AG20443 (cell line): Measurements from ENCODE around the gene CEACAM21.
A peak's percentile ranks its signal among the peaks of the same experiment; 100 is the strongest.

Experiments
- DNase-seq: peaks from one replicate; pipeline ENCODE4 v3.0.0; 2012; ENCODE audit warnings: low spot score, mixed read lengths

Gene CEACAM21

DNA sequence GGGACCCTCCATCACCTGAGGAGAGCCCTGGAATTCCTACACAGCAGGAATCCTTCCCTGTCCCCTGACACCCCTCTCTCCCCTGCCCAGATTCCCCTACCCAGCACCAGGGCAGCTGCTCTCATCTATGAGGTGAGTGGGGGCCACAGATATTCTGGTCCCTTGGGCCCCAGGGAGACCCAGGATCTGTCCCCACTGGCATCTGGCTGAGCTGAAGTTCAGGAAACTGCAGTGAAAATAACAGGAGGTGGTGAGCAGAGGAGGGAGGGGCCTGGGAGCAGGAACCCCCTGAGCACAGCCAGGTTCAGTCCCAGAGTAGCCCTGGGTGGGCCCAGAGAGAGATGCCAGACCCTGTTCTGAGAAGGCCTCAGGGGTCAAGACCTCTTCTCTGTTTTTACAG, 10.1 kb downstream of the CEACAM21 start:
- no peak for DNase-seq

DNA sequence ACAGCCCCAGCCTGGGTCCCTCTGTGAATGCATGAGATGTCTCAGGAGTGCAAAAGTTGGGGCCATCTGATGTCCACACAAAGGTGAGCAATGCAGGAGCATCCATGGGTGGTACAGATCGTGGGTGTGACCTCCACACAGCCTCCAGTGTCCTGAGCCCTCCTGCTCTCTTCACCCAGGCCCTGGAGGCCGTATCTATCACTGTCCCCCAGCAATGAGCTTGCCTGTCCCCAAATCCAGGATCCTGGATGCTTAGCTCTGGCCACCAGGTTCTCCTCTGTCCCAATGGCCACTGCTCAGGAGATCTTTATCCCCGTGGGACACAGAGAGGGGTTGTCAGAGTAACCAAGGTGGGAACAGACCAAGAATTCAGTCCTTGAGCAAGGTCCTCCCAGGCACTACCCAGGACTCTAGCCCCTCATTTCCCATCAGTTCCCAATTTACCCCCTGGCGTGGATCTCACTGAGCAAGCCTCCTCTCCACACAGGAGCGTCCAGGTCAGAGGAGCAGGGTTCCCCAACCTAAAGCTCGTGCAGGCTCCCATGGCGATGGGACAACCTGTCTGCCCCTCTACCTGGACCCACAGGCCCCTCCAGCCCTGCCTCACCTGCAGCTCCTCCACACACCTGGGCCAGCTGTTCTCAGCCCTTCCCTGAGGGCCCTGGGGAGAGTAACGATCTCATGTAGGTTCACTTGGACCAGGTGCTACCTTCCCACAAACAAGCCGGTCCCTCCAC, 11.3 kb downstream of the CEACAM21 start:
- no peak for DNase-seq

DNA sequence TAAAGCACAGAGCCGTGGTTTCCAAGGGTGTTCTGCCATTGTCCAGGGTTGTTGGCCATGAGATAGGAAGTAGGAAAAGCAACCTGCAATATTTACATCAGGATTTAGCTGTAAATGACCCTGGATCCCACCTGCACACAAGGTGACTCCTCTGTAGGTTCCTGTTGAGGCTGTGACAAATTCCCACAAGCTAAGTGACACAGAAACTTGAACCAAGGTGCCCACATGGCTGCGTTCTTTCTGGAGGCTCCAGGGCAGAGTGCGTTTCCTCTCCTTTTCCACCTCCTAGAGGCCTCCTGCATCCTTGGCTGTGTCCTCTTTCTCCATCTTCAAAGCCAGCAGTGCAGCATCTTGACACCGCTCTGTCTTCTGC, 11.9 kb downstream of the CEACAM21 start:
- DNase-seq, result no peak

DNA sequence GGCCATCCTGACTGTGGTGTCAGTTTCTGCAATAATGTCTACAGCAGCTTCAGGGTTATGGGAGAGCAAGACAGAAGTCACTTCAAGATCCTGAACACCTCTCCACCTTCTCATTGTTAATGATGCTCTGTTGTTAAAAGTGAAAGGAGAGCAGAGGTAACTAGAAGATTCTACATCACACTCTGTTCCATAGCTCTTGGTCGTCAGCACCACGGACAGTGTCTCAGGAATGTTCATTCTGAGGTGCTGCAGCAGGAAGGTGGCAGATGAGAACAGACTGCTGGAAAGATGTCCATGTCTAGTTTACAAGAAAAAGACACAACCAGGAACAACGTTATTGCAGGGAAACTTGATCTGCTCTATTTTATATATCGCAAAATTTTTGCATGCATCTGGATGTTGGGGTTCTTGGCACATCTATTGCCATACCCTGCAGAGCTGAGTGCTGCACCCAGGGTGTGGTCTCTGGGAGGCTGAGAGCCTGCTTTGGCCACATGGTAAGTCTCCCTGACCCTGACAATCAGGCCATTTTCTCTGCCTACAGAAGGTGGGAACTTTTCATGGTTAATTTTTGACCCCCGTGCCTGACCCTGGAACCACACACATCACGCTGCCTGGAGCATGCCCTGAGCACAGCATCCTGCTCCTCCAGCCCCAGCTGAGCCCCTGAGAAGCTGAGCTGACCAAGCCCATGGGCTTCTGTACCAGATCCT, 12.7 kb downstream of the CEACAM21 start:
- DNase-seq, result peak; percentile 61

DNA sequence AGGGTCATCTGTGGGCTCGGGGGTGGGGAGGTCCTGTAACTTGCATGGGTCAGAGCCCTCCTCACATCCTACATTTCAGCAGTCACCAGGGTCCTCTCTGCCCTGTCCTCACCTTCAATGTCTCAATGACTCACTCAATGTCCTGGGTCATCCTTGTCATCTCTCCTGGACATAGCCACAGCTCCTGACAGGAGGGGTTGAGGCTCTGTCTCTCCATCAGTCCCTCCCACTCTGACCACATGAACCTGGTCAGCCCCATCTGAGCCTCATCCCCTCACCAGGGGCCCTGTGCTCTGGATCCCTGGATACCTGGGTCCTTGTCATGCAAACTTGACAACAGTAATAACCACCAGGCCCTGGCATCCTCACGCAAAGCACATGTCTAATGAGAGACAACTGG, 13.4 kb downstream of the CEACAM21 start:
- no peak for DNase-seq

DNA sequence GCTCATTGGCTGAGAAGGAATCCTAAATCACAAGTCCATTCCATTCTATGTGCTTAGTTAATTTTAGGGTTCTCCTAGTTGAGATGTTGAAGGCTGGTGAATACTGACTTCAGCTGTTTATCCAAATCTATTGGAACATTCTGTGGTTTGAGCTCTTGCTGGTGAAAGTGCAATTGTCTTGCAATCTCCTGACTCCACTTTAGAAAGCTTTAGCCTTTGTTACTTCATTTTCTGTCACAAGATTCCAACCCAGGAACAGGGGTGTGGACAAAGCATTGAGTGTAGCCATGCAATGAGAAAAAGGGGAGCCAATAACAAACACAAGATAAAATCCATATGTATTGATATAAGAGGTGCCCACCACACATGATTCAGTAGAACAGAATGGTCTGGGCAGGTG, 15.0 kb downstream of the CEACAM21 start:
- DNase-seq, result no peak

DNA sequence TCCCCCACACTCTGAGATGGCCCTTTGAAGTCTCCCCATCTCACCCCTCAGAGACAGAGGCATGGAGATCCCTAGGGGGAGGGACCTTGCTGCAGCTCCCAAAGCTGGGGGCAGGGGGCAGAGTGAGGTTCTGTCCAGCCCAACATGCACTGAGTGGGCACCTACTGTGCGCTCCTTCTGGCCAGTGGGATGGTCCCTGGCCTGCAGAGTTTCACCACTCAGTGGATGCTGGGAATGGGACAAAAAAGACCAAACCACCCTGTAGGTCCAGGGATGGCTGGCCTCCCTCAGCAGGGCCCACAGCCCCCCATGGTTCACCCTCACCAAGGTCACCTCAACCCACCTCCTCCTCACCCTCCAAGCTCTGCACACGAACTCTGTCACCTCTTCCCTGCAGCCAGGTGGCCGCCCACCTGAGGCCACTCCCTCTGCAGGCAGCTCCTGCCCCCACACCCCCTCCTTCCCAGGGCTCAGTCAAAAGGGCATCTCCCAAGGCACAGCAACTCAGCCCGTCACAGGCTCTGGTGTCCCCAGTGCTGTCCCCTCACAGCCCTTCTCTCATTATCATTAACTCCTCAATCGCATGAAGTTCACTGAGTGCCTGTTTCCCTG, 16.1 kb downstream of the CEACAM21 start:
- DNase-seq, result no peak

DNA sequence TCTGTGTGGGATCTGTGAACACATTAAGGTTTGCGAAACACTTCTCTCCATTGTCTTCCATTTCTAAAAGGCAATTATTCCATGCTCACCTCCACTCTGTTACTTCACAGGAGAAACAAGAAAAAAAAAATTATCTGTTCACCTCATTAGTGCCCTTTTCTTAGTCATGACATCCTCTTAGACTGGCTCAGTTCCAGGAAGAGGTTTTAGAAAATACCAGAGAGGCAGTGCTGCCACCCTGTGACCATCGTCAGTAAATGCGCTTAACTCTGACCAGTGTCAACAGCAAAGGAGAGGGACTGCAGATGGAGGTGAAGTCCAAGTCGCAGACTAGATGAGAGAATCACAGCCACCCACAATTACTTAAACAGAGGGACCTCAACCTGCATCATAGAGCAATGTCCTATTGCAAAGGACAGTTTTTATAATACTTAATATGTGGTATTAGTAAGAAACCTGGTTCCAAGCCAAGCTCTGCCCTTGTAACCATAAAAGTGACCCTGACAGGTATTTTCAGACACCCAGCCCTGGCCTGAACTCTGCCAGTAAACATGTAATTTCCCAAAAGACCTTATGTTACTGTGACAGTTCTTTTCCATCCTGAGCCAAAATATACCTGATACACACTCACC, 19.4 kb downstream of the CEACAM21 start:
- peak; percentile 66 for DNase-seq

DNA sequence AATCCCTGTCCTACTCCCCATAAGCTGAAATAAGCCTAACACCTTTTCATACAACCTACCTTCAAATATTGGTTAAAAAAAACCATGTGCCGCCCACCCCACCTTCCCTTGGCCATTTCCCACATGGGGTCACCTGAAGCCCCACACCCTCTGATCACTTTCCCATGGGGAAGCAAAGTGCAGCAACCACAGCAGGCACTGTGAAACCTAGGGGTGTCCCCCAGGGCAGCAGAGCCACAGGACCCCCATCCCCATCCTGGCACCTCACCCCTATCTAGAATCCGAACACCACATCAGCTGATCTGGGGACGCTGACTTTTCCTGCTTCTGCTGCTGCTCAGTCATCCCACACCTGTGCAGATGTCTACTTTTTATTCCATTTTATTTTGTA, 19.9 kb downstream of the CEACAM21 start:
- DNase-seq, result no peak

DNA sequence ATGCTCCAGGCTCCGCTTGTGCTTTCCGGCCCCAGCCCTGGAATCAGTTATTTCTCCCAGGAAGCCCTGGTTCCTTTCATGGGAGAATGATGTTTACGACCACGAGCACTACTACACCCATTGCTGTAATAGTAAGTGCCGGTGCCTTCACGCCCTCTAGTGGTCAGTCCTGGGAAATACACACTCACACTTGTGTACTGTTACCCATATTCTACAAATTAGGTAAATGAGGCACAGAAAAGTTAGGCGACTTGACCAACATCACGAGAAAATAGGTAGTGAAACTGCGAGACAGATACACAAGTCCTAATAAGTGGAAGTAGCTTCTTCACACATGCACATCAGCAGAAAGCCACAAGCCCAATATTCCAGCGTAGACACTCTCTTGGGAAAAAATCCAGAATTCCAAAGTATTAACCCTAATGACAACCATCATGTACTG, 21.7 kb downstream of the CEACAM21 start:
- peak; percentile 82 for DNase-seq

DNA sequence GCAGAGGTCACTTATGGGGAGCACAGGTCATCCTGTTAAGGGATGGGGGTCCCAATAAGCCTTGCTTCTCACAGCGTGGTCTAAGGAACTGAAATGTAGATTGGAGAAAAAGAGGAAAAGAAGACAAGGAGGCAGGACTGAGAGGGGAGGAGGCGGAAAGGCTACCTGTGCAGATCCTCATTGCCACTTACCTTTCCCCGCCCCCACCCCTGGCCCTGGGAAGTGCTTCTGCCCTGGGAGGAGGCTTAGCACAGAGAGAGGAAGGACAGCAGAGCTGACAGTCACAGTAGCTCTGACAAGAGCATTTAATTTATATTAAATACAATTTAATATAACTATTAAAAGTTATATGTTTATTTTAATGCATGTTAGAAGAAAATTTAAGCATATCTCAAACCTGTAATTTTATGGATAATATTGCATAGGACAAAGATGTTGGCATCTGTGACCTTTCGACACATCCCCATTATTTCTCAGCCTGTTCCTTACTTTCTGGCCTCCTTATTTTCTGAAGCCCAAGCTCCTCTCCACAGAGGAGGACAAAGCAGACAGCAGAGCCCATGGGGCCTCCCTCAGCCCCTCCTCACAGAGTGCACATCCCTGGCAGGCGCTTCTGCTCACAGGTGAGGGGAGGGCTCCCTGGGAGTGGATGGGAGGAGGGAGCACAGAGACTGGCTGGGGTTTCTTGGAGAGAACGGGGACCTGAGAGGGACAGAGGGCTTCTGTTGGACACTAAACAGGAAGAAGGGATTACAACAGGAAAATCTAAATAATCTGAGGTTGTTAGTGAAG, 23.4 kb downstream of the CEACAM21 start:
- no peak for DNase-seq

DNA sequence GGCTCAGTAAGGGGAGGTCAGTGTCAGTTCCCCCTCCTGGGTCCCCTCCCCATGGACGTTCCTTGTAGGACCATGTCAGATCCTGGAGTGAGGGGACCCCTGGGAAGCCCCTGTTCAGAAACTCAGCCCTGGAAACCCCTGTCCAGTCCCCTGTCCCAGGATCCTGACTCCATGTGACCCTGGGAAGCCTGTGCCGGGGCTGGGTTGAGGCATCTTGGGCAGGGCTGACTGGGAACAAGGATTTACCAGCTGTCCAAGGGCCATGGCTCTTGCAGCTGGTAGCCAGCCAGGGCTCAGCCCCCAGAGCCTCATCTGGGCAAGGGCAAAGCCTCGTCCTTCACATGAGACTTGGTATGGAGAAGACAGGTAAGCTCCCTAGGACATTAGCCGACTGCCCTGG, 25.8 kb downstream of the CEACAM21 start:
- DNase-seq, result no peak

DNA sequence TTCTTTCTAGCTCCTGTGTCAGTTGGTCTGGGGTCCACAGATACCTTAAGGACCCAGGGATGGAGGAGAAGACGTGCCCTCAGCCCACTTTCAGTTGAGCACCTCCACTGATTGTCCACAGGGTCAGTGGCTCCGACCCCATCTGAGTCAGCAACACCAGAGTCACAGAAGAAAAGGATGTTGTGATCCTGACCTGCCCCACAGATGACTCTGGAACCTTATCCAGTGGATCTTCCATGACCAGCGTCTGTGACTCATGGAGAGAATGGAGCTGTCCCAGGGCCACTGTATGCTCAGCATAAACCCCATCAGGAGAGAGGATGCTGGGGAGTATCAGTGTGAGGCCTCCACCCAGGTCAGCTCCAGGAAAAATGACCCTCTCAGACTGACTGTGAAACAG, 28.9 kb downstream of the CEACAM21 start:
- DNase-seq, result no peak

DNA sequence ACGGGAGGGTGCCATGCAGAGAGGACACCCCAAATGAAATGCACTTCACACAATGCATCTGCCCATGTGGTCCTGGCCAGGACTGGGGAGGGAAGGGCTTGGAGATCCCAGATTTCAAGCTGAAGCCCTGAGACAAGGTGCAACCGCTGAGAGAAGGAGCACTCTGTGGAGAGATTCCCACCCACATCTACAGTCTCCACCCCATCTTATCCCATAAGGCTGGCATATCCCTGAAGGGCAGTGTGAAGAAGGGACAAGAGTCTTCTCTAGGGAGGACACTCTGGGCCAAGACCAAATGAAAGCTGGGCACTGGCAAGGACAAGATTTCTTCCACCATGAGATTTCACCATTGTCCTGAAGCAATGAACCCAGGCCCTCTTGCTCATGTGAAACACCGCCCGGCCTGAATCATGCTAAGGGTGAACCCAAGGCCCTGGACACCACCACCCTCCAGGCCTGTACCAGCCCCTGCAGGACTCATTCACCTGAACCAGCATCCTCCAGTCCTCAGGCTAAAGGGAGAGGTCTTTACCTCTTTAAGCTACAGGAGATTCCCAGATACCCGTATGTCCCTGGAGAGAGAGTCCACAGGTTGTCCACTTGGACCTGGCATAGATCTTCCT, 30.4 kb downstream of the CEACAM21 start:
- DNase-seq, result no peak

DNA sequence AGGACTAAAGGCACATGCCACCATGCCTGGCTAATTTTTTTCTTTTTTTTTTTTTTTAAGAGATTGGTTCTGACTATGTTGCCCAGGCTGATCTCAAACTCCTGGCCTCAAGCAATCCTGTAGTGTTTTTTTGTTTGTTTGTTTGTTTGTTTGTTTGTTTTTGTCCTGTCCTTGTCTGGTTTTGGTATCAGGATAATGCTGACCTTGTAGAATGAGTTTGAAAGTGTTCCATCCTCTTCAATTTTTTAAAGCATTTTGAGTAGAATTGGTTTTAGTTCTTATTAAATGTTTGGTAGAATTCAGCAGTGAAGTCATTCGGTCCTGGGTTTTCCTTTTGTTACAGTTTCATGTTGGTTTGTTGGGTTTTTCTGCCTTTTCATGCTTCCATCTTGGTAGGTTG, 31.7 kb downstream of the CEACAM21 start:
- no peak for DNase-seq

DNA sequence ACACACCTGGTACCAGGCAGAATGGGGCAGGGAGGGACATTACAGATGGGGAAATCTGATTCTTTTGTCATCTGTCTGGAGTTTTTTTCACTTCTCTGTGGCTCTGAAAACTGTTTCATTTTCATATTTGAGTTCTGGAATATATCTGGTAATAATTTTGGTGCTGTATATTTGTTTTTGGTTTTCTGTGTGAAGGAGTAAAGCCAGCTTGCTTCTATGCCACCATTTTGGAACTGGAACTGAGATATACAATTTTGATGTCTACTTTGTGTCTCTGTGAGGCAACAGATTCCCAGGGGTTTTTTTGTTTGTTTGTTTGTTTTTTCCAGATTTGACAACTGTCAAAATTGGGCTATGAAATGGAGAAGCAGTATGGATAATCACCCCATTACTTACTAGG, 34.8 kb downstream of the CEACAM21 start:
- DNase-seq, result no peak

DNA sequence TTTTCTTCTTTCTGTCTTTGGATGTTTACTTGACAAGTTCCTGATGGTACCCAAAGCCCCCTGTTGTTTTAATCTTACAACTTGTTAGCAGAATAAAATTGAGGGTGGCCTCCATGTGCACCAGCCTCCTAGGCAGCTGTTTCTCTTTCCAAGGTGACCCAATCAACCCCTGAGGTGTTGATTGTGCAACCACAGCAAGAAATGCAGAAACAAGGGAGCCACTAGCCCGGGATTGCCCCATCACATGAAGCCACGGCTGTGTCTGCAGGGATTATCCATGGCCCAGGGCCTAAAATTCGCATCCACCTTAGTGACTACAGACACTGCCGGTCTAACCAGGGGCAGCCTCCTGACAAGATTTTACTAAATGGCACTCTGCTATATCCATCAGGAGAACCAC, 36.5 kb downstream of the CEACAM21 start:
- no peak for DNase-seq

DNA sequence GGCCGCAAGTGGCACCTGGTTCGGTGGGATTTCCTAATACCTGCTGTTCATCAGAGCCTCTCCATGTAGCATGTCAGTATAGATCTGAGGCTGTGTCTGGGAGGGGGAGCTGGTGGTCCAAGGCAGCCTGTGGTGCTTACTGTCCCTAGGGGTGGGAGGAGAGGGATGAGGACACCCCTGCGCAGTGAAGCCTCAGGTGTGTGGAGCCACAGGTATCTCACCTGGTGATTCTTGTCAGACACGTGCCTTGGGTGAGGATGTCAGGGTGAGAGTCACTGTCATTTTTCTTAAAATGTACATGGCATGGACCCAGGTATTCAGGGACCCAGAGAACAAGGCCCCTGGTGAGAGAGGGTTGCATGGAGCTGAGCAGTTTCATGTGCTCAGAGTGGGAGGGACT, 39.2 kb downstream of the CEACAM21 start:
- no peak for DNase-seq

DNA sequence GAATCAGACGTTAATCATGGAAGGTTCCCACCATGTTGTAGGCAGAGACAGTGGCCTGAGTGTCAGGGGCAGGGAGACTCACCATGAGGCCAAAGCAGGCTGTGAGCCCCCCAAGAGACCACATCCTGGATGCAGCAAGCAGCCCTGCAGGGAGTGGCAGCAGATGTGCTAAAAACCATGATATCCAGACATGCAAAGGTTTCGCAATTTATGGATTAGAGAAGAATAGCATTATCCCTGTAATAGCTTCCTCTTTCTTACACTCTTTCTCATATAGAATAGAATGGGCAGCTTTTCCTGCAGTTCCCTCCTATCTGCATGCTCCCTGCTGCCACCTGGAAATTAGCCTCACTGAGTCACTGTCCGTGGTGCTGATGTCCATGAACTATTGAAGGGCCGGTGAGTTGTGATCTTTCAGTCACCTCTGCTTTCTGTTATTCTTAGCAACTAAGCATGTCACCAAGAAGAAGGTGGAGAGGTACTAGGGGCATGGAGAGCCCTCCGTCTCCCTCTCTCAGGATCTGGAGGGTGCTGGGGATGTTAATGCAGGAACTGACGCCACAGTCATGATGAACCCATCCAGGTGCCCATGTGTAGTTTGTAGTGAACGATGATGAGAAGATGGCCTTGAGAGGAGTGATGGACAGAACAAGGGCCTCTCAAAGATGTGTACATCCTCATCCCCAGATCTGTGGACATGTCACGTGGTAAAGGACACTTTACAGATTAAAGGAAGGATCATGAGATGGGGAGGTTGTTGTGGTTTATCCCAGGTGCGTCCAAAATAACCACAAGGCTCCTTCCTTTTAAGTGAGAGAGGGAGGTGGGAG, 41.0 kb downstream of the CEACAM21 start:
- peak; percentile 31 for DNase-seq

DNA sequence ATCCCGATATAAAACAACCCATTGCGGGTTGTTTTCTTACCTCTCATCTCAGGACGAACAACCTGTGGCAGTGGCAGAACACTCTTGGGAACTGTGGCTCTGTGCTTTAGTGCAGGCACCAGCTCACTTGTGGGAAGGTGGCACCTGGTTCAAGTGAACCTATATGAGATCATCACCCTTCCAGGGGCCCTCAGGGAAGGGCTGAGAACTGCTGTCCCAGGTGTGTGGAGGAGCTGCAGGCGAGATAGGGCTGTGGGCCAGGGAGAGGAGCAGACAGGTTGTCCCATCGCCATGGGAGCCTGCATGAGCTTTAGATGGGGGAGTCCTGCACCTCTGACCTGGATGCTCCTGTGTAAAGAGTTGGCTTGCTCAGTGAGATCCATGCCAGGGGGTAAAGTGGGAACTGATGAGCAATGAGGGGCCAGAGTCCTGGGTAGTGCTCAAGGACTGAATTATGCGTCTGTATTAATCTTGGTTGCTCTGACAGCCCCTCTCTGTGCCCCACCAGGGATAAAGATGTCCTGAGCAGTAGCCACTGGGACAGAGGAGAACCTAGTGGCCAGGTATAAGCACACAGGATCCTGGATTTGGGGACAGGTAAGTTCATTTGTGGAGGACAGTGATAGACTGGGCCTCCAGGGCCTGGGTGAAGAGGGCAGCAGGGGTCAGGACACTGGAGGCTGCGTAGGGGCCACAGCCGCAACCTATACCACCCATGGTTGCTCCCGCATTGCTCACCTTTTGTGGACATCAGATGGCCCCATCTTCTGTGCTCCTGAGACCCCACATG, 42.2 kb downstream of the CEACAM21 start:
- no peak for DNase-seq
